ENCODE measurements around the gene BTN1A1. TPM values are rescaled to one million over a fixed set of nuclear protein-coding genes. Genes with fewer than 3 reads are reported as not detected.

BTN1A1 gene
- total and polyA plus RNA-seq, 9 of the 15 experiments (the other 6 are each of a cell fraction or from before 2014, with no cell fraction given) = 0.01 to 0.15 (median 0.06) TPM; not detected in 4

- peak in 2 of 3 experiments; percentile 48 to 94; a peak in 4 of 6 replicates for TF ChIP-seq ZBTB11 (CRISPR knock-in tag; IDR thresholded peaks at IDR 0.05)
- TF ChIP-seq POLR2A (conservative IDR thresholded peaks at IDR 0.05) = peak; percentile 88
- TF ChIP-seq ZNF398 (CRISPR knock-in tag; IDR thresholded peaks at IDR 0.05) = no peak
- no peak for TF ChIP-seq PTRF (tag; IDR thresholded peaks at IDR 0.05)
- TF ChIP-seq GABPB1 (CRISPR knock-in tag; IDR thresholded peaks at IDR 0.05) = peak; percentile 86
- TF ChIP-seq CREM (IDR thresholded peaks at IDR 0.05; ENCODE audit: low read depth) = peak; percentile 63; the same call in 1 of the 2 replicates
- TF ChIP-seq NFIX (CRISPR knock-in tag; IDR thresholded peaks at IDR 0.05; ENCODE audit: low read depth) = no peak
- peak; percentile 97 for TF ChIP-seq BRD9 (IDR thresholded peaks at IDR 0.05; ENCODE audit: low read depth, partially characterized antibody)
- TF ChIP-seq ZNF431 (CRISPR knock-in tag; IDR thresholded peaks at IDR 0.05) = peak; percentile 7; the same call in 1 of the 2 replicates
- TF ChIP-seq ZNF282 (CRISPR knock-in tag; IDR thresholded peaks at IDR 0.05) = no peak
- no peak for TF ChIP-seq ELK3 (CRISPR knock-in tag; IDR thresholded peaks at IDR 0.05)
- peak; percentile 49; the same call in 1 of the 2 replicates for TF ChIP-seq ESRRA (IDR thresholded peaks at IDR 0.05; ENCODE audit: borderline replicate concordance, low read depth)
- TF ChIP-seq CSDE1 (IDR thresholded peaks at IDR 0.05) = no peak; a peak in 1 of 4 replicates
- no peak for TF ChIP-seq TFE3 (CRISPR knock-in tag; IDR thresholded peaks at IDR 0.05)
- no peak for TF ChIP-seq TCF7L2 (IDR thresholded peaks at IDR 0.05; ENCODE audit: low read depth, low read length)
- TF ChIP-seq ZBTB17 (CRISPR knock-in tag; IDR thresholded peaks at IDR 0.05) = no peak; the same call in 1 of the 2 replicates
- TF ChIP-seq STAT5B (CRISPR knock-in tag; IDR thresholded peaks at IDR 0.05) = no peak
- peak; percentile 98 for TF ChIP-seq HLTF (IDR thresholded peaks at IDR 0.05)
- TF ChIP-seq TBL1XR1 (IDR thresholded peaks at IDR 0.05; ENCODE audit: low read length in 2 of 2) = peak in 1 of 2 experiments; percentile 78; a peak in 2 of 4 replicates
- no peak; the same call in 1 of the 2 replicates for TF ChIP-seq SMARCE1 (IDR thresholded peaks at IDR 0.05)
- peak; percentile 67 for TF ChIP-seq ZBTB8A (IDR thresholded peaks at IDR 0.05; ENCODE audit: partially characterized antibody)
Measured at GRCh38 chr6:26537846-26538571, 37.9 kb downstream of the BTN1A1 start, which contains the start of gene HMGN4 (continued).
